Subcutaneous abdominal adipose tissue (tissue), 5 donors: Measurements from ENCODE around the gene KIF15.

Source experiments
- H3K27ac ChIP-seq: one replicate; pipeline ENCODE4 v1.7.0; 2013; ENCODE audit warnings: low read depth, mild to moderate bottlenecking, inconsistent platforms, low read length, moderate library complexity
- H3K27me3 ChIP-seq, 5 donors: one replicate each; pipeline ENCODE4 v1.7.0; 2013; ENCODE audit warnings: low read length in 5 of 5, inconsistent platforms in 1 of 5; ENCODE audit not compliant: control insufficient read depth in 5 of 5, insufficient read depth in 4 of 5
- H3K36me3 ChIP-seq, 5 donors: one replicate each; pipeline ENCODE4 v1.7.0; 2013; ENCODE audit warnings: low read length in 5 of 5; ENCODE audit not compliant: control insufficient read depth in 5 of 5, insufficient read depth in 5 of 5
- H3K4me1 ChIP-seq, 5 donors: one replicate each; pipeline ENCODE4 v1.7.0; 2013; ENCODE audit warnings: low read length in 5 of 5, mild to moderate bottlenecking in 3 of 5, moderate library complexity in 1 of 5; ENCODE audit not compliant: control insufficient read depth in 5 of 5, insufficient read depth in 5 of 5
- H3K4me3 ChIP-seq, 5 donors: one replicate each; pipeline ENCODE4 v1.7.0; 2013; ENCODE audit warnings: low read length in 5 of 5, low read depth in 1 of 5
- H3K9ac ChIP-seq, 5 donors: one replicate each; pipeline ENCODE4 v1.7.0; 2013; ENCODE audit warnings: low read length in 5 of 5, mild to moderate bottlenecking in 4 of 5, moderate library complexity in 3 of 5
- H3K9me3 ChIP-seq, 5 donors: one replicate each; pipeline ENCODE4 v1.7.0; 2013; ENCODE audit warnings: low read length in 5 of 5; ENCODE audit not compliant: control insufficient read depth in 5 of 5
- donor health status: healthy.
- donor health status: healthy.
- donor health status: healthy.
- donor health status: healthy.
- donor health status: healthy.

The KIF15 gene

GRCh38 chr3:44762170-44762677 lies 630 bp downstream of the KIF15 start:
- peak overlapping the region in 3 of 5 donors; percentile 55 to 95 (median 89) for H3K9ac ChIP-seq
- no peak overlapping the region for H3K27ac ChIP-seq
- no peaks in the 10 kb centered on the region for H3K27me3 ChIP-seq
- H3K9me3 ChIP-seq = no peaks in the 10 kb centered on the region
- H3K4me3 ChIP-seq = peak overlapping the region; percentile 62 to 96 (median 88)
- H3K36me3 ChIP-seq = peaks cover 0 to 4% (median 0%) of the 10 kb centered on the region in 5 donors
- peaks cover 0 to 18% (median 14%) of the 10 kb centered on the region in 5 donors for H3K4me1 ChIP-seq

GRCh38 chr3:44762690-44763089 lies 1.1 kb downstream of the KIF15 start:
- no peaks in the 10 kb centered on the region for H3K9me3 ChIP-seq
- H3K27ac ChIP-seq = no peak overlapping the region
- no peak overlapping the region for H3K9ac ChIP-seq
- no peak overlapping the region for H3K4me3 ChIP-seq
- H3K4me1 ChIP-seq = peaks cover 0 to 18% (median 14%) of the 10 kb centered on the region in 5 donors
- no peaks in the 10 kb centered on the region for H3K27me3 ChIP-seq
- peaks cover 0 to 4% (median 0%) of the 10 kb centered on the region in 5 donors for H3K36me3 ChIP-seq

- Histone ChIP-seq H3K9ac (no peak overlapping the region), H3K36me3 (peaks cover 0 to 2% (median 0%) of the 10 kb centered on the region in 5 donors), H3K9me3 (no peaks in the 10 kb centered on the region), H3K4me3 (no peak overlapping the region), H3K4me1 (peaks cover 0 to 18% (median 14%) of the 10 kb centered on the region in 5 donors), H3K27me3 (no peaks in the 10 kb centered on the region), H3K27ac (no peak overlapping the region)
Measured at GRCh38 chr3:44764248-44764647, 2.7 kb downstream of the KIF15 start.

GRCh38 chr3:44771424-44772098 lies 10.0 kb downstream of the KIF15 start:
- Histone ChIP-seq H3K4me3 (peak overlapping the region in 1 of 5 donors; percentile 47), H3K27ac (no peak overlapping the region), H3K9ac (no peak overlapping the region), H3K27me3 (no peaks in the 10 kb centered on the region), H3K9me3 (peaks cover 0 to 28% (median 16%) of the 10 kb centered on the region in 5 donors), H3K36me3 (no peaks in the 10 kb centered on the region), H3K4me1 (no peaks in the 10 kb centered on the region)

- no peaks in the 10 kb centered on the region for H3K36me3 ChIP-seq
- H3K27me3 ChIP-seq = no peaks in the 10 kb centered on the region
- no peaks in the 10 kb centered on the region for H3K4me1 ChIP-seq
- peak overlapping the region in 2 of 5 donors; percentile 22 to 47 for H3K4me3 ChIP-seq
- H3K27ac ChIP-seq = no peak overlapping the region
- peaks cover 0 to 28% (median 16%) of the 10 kb centered on the region in 5 donors for H3K9me3 ChIP-seq
- no peak overlapping the region for H3K9ac ChIP-seq
Measured at GRCh38 chr3:44772099-44772442, 10.5 kb downstream of the KIF15 start.

DNA sequence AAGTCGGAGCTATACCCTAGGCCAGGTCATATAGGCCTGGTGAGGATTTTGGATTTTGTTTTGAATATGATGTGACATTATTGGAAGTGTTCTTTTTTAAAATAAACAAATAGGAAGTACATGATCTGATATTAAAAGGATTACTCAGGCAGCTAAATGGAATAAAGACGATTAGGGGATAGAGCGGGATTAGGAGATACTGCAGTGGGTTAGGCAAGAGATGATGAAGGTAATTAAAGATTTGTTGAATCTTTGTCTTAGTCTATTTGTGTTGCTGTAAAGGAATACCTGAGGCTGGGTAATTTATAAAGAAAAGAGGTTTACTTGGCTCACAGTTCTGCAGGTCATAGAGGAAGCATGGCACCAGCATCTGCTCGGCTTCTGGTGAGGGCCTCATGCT lies 21.3 kb downstream of the KIF15 start:
- Histone ChIP-seq H3K9ac (no peak overlapping the region), H3K4me1 (no peaks in the 10 kb centered on the region), H3K27ac (no peak overlapping the region), H3K9me3 (no peaks in the 10 kb centered on the region), H3K36me3 (no peaks in the 10 kb centered on the region), H3K4me3 (no peak overlapping the region), H3K27me3 (no peaks in the 10 kb centered on the region)

GRCh38 chr3:44795197-44795596 lies 33.6 kb downstream of the KIF15 start:
- H3K27ac ChIP-seq = no peak overlapping the region
- no peaks in the 10 kb centered on the region for H3K36me3 ChIP-seq
- H3K9ac ChIP-seq = no peak overlapping the region
- peaks cover 0 to 12% (median 0%) of the 10 kb centered on the region in 5 donors for H3K4me1 ChIP-seq
- no peaks in the 10 kb centered on the region for H3K9me3 ChIP-seq
- H3K27me3 ChIP-seq = no peaks in the 10 kb centered on the region
- no peak overlapping the region for H3K4me3 ChIP-seq

DNA sequence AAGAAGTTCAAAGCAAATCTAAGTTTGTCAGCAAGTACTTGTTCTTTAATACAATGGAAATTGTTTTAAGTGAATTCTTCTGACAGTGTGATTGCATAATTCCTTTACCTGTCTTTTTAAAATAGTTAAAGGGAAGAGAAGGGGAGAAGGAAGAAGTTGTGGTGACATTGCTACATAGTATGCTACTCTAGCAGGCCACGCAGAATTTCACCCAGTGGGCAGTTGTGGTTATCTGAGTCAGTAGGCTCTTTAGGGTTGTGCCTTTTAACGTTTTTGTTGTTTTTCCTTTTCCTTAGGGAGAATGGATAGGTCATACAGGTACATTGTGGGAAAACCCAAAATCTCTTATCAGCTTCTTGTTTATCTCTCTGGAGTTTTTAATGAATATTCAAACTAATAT lies 40.4 kb downstream of the KIF15 start:
- H3K9ac ChIP-seq = no peak overlapping the region
- H3K36me3 ChIP-seq = no peaks in the 10 kb centered on the region
- H3K4me3 ChIP-seq = no peak overlapping the region
- H3K27me3 ChIP-seq = no peaks in the 10 kb centered on the region
- H3K9me3 ChIP-seq = no peaks in the 10 kb centered on the region
- H3K27ac ChIP-seq = no peak overlapping the region
- peaks cover 0 to 12% (median 0%) of the 10 kb centered on the region in 5 donors for H3K4me1 ChIP-seq

- Histone ChIP-seq H3K9ac (no peak overlapping the region), H3K36me3 (no peaks in the 10 kb centered on the region), H3K4me1 (peaks cover 0 to 12% (median 0%) of the 10 kb centered on the region in 5 donors), H3K27ac (no peak overlapping the region), H3K4me3 (no peak overlapping the region), H3K27me3 (no peaks in the 10 kb centered on the region), H3K9me3 (no peaks in the 10 kb centered on the region)
Measured at GRCh38 chr3:44803298-44803697, 41.7 kb downstream of the KIF15 start.

DNA sequence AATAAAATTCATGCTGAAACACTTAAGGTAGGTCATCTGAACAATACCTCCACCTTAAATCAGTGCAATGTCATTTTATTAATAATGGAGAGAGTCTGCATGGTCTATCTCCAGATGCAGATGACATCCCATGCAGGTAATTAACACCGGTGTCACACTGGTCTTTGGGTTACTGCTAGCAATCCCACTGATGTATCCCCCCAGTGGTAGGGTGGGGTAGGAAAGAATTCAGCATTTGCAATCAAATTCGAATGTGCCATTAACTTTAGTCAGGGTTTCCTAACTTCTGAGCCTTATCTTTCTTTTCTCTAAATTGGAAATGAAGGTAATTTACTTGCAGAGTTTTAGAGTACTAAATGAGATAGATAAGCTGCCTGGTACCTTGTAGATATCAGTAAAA lies 44.4 kb downstream of the KIF15 start:
- H3K27ac ChIP-seq = no peak overlapping the region
- H3K4me1 ChIP-seq = no peaks in the 10 kb centered on the region
- H3K9me3 ChIP-seq = no peaks in the 10 kb centered on the region
- H3K27me3 ChIP-seq = no peaks in the 10 kb centered on the region
- H3K9ac ChIP-seq = no peak overlapping the region
- no peak overlapping the region for H3K4me3 ChIP-seq
- H3K36me3 ChIP-seq = no peaks in the 10 kb centered on the region
